Activated T-helper 1 cell treated with anti-CD3 and anti-CD28 coated beads, Interleukin-12 subunit alpha, Interleukin-12 subunit beta, Interleukin-2, Interleukin-4 antibody, amounts not matched to agents 30 ng/mL and 10 ng/mL and 1 ng/mL, durations not matched to agents 14 hours and 24 hours and 36 hours (primary cell): Measurements from ENCODE around the gene NR3C2. TPM values are rescaled to one million over a fixed set of nuclear protein-coding genes. Genes with fewer than 3 reads are reported as not detected.
"Not testable (repeated sequence)": the region's sequence is repeated elsewhere in the genome, so short reads cannot be mapped to it uniquely, and the experiment has no call there.

Source experiments
- DNase-seq: peaks from one replicate; pipeline ENCODE4 v3.0.0; 2021; ENCODE audit warnings: low spot score
- H3K27ac Mint-ChIP-seq: one replicate; pipeline ENCODE4 v1.8.0; 2021; ENCODE audit warnings: mild to moderate bottlenecking, mixed read lengths
- H3K27me3 Mint-ChIP-seq: one replicate; pipeline ENCODE4 v1.8.0; 2022; ENCODE audit warnings: mild to moderate bottlenecking, moderate library complexity, mixed read lengths; ENCODE audit not compliant: insufficient read depth
- H3K36me3 Mint-ChIP-seq: one replicate; pipeline ENCODE4 v1.8.0; 2021; ENCODE audit warnings: low read depth, mixed read lengths
- H3K4me1 Mint-ChIP-seq: one replicate; pipeline ENCODE4 v1.8.0; 2021; ENCODE audit warnings: low read depth, mixed read lengths
- H3K4me3 Mint-ChIP-seq: one replicate; pipeline ENCODE4 v1.8.0; 2021; ENCODE audit warnings: mild to moderate bottlenecking, moderate library complexity, mixed read lengths
- H3K9me3 Mint-ChIP-seq: one replicate; pipeline ENCODE4 v1.8.0; 2021; ENCODE audit warnings: mixed read lengths
- intact Hi-C: fragments of 100-400 bp; cut with micrococcal nuclease; formaldehyde crosslinking; loops from one replicate; pipeline ENCODE4 v1.15.1; 2024
- total RNA-seq: library from RNA; stranded (reverse); gene quantifications from 2 replicates; pipeline ENCODE4 v1.2.3, GENCODE V29; 2022

Gene NR3C2
- total RNA-seq, 1 donor from 2014 or later, result 0.29 TPM

DNA sequence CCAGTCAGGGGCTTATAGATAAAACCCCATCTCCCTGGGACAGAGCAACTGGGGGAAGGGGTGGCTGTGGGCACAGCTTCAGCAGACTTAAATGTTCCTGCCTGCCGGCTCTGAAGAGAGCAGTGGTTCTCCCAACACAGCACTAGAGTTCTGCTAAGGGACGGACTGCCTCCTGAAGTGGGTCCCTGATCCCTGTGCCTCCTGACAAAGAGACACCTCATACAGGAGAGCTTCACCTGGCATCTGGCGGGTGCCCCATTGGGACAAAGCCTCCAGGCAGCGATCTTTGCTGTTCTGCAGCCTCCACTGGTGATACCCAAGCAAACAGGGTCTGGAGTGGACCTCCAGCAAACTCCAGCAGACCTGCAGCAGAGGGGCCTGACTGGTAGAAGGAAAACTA is 359.1 kb downstream of the NR3C2 start:
- not testable (repeated sequence) for H3K27me3 Mint-ChIP-seq, DNase-seq

DNA sequence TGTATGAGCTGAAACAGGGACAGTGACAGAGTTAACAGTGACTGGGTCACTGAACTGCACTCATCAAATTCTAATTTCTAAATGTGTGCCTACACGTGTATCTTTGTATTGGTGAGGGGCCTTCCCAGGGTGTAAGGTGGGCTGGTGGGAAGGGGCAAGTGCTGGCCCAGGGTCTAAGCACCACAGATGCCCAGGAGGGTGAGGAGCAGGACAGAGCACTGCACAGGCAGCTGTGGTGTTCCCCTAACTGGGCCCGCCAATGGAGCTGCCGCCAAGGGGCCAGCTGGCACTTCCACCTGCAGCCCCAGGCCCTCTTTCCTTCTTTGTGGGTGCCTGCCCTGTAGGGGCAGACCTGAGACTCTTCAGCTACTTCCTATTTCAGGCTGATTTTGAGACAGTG is 360.5 kb downstream of the NR3C2 start:
- intact Hi-C loops, result no loop called here
- H3K27ac Mint-ChIP-seq, result no peak overlapping the region
- H3K27me3 Mint-ChIP-seq, result peaks cover 4% of the 10 kb centered on the region
- peaks cover 10% of the 10 kb centered on the region for H3K9me3 Mint-ChIP-seq
- H3K4me1 Mint-ChIP-seq, result no peaks in the 10 kb centered on the region
- no peak overlapping the region for H3K4me3 Mint-ChIP-seq
- DNase-seq, result no peak
- H3K36me3 Mint-ChIP-seq, result no peaks in the 10 kb centered on the region

More for the DNA sequence above, 359.1 kb downstream of the NR3C2 start:
- intact Hi-C loops, H3K36me3 Mint-ChIP-seq, H3K4me1 Mint-ChIP-seq, H3K4me3 Mint-ChIP-seq, H3K27ac Mint-ChIP-seq, H3K9me3 Mint-ChIP-seq: not testable (repeated sequence)

DNA sequence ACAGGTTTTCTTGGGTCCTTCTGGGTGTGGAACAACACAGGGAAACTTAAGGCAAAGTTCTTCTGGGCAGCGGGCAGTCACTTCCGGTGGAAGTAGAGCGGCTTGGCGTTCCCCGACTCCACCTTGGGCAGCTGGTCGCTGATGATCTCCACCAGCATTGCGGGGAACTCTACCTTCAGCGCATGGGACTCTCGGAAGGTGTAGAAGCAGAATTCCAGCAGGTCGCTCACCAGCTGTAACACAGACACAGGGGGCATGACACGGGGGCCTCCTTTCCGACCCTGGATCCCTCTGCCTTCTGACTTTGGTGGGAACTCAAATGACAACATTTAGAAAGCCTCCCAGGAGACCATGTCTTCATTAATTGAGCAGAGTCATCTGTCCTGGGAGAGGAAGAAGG is 360.9 kb downstream of the NR3C2 start:
- H3K36me3 Mint-ChIP-seq, result peaks cover 3% of the 10 kb centered on the region
- peaks cover 4% of the 10 kb centered on the region for H3K27me3 Mint-ChIP-seq
- no peak overlapping the region for H3K27ac Mint-ChIP-seq
- H3K4me3 Mint-ChIP-seq, result no peak overlapping the region
- intact Hi-C loops, result no loop called here
- H3K4me1 Mint-ChIP-seq, result no peaks in the 10 kb centered on the region
- peaks cover 14% of the 10 kb centered on the region for H3K9me3 Mint-ChIP-seq
- DNase-seq, result no peak

DNA sequence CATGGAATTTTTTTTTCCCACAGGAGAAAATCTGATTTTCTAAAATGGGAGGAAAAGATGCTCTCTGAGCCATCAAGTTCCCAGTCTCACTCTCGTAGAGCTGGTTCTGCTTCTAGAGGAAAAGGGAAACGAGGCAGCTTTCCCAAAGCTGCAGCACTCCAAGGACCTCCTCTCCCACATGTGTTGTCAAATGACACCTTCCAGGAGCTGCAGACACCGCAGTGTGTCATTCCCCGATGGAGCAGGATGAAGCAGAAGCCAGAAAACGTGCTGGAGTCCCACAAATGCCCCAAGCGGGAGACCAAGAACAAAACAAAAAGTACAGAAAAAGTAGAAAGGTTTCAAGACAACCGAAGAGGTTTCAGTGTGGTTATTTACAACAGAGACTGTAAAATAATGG is 362.3 kb downstream of the NR3C2 start:
- DNase-seq, result no peak
- peaks cover 18% of the 10 kb centered on the region for H3K9me3 Mint-ChIP-seq
- peaks cover 10% of the 10 kb centered on the region for H3K36me3 Mint-ChIP-seq
- H3K27ac Mint-ChIP-seq, result no peak overlapping the region
- intact Hi-C loops, result no loop called here
- H3K4me1 Mint-ChIP-seq, result no peaks in the 10 kb centered on the region
- H3K4me3 Mint-ChIP-seq, result no peak overlapping the region
- peaks cover under 1% of the 10 kb centered on the region for H3K27me3 Mint-ChIP-seq

DNA sequence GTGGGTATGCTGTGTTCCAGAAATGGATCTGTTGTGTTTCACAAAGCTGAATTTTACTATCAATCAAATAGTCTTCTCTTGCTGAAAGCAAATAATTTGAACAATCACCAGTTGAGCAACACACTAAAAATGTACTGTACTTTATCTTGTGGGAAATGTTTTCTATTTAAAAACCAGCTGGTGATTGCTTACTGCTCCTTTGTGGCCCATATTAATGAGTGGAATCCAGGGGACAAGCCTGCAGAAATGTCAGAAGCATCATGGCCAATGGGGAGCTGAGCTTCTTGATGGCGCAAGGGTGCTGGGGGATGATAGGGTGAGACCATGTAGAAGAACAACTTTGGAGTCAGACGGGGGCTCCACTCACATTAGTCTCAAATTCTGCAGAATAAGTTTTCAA is 364.2 kb downstream of the NR3C2 start:
- no peaks in the 10 kb centered on the region for H3K4me1 Mint-ChIP-seq
- no peak for DNase-seq
- no peaks in the 10 kb centered on the region for H3K27me3 Mint-ChIP-seq
- H3K36me3 Mint-ChIP-seq, result peaks cover 19% of the 10 kb centered on the region
- no peak overlapping the region for H3K27ac Mint-ChIP-seq
- H3K9me3 Mint-ChIP-seq, result peaks cover 28% of the 10 kb centered on the region
- intact Hi-C loops, result no loop called here
- H3K4me3 Mint-ChIP-seq, result no peak overlapping the region

- intact Hi-C loops, result no loop called here
- Mint-ChIP-seq H3K4me3 (no peak overlapping the region), H3K9me3 (peaks cover 28% of the 10 kb centered on the region), H3K36me3 (peaks cover 19% of the 10 kb centered on the region), H3K4me1 (no peaks in the 10 kb centered on the region), H3K27ac (no peak overlapping the region), H3K27me3 (no peaks in the 10 kb centered on the region)
- no peak for DNase-seq
Measured at GRCh38 chr4:148077581-148077980, 364.6 kb downstream of the NR3C2 start.

- Mint-ChIP-seq H3K9me3 (peaks cover 28% of the 10 kb centered on the region), H3K4me1 (no peaks in the 10 kb centered on the region), H3K36me3 (peaks cover 19% of the 10 kb centered on the region), H3K4me3 (no peak overlapping the region), H3K27ac (no peak overlapping the region), H3K27me3 (no peaks in the 10 kb centered on the region)
- intact Hi-C loops, result no loop called here
- DNase-seq, result no peak
Measured at GRCh38 chr4:148076964-148077363, 365.2 kb downstream of the NR3C2 start.

GRCh38 chr4:148075438-148075837 is 366.8 kb downstream of the NR3C2 start:
- Mint-ChIP-seq H3K9me3 (peaks cover 28% of the 10 kb centered on the region), H3K36me3 (peaks cover 19% of the 10 kb centered on the region), H3K4me1 (no peaks in the 10 kb centered on the region), H3K27ac (no peak overlapping the region), H3K4me3 (no peak overlapping the region), H3K27me3 (no peaks in the 10 kb centered on the region)
- intact Hi-C loops, result no loop called here
- no peak for DNase-seq

- H3K4me3 Mint-ChIP-seq, result no peak overlapping the region
- H3K4me1 Mint-ChIP-seq, result no peaks in the 10 kb centered on the region
- intact Hi-C loops, result no loop called here
- H3K9me3 Mint-ChIP-seq, result peaks cover 28% of the 10 kb centered on the region
- peaks cover 19% of the 10 kb centered on the region for H3K36me3 Mint-ChIP-seq
- H3K27me3 Mint-ChIP-seq, result no peaks in the 10 kb centered on the region
- no peak overlapping the region for H3K27ac Mint-ChIP-seq
- DNase-seq, result no peak
Measured at GRCh38 chr4:148074462-148074861, 367.8 kb downstream of the NR3C2 start.

GRCh38 chr4:148073349-148073748 is 368.9 kb downstream of the NR3C2 start:
- no peak for DNase-seq
- peaks cover 19% of the 10 kb centered on the region for H3K36me3 Mint-ChIP-seq
- H3K4me1 Mint-ChIP-seq, result no peaks in the 10 kb centered on the region
- intact Hi-C loops, result no loop called here
- no peak overlapping the region for H3K27ac Mint-ChIP-seq
- H3K9me3 Mint-ChIP-seq, result peaks cover 28% of the 10 kb centered on the region
- H3K27me3 Mint-ChIP-seq, result no peaks in the 10 kb centered on the region
- no peak overlapping the region for H3K4me3 Mint-ChIP-seq

DNA sequence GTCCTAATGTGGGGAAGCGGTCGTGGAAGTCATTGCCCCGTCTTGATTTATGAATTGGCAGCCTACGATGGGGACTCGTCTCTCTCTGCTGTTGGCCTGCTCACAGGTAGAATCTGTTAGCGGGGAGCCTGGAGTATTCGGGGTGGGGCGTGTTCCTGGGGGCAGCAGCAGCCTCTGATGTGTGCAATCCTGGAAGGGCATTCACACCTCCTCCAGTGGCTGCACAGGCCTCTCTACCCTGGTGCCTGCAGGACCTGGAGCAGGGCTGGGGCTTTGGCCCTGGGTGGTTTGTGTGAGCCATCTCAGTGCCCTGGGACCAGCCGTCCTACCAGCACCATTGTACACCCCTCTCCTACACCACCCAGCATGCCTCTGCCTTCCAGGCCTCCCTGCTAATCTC is 369.4 kb downstream of the NR3C2 start:
- Mint-ChIP-seq H3K27me3 (no peaks in the 10 kb centered on the region), H3K27ac (no peak overlapping the region), H3K4me3 (no peak overlapping the region), H3K9me3 (peaks cover 28% of the 10 kb centered on the region), H3K36me3 (peaks cover 19% of the 10 kb centered on the region), H3K4me1 (no peaks in the 10 kb centered on the region)
- DNase-seq, result no peak
- intact Hi-C loops, result no loop called here

DNA sequence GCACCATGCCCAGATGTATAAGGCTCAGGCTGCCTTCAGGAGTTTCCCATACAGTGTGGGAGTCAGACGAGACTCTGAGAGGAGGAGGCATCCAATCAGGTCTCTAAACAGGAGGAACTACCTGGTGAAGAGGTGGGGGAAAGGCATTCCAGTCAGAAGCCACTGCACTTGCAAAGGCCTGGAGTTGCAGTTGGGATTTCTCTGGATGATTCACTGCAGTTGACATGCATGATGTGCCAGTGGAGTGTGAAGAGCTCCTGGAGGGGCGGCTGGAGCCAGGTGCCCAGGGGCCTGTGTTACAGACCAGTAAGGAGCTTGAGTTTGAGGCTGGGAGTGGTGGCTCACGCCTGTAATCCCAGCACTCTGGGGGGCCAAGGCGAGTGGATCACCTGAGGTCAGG is 371.2 kb downstream of the NR3C2 start:
- DNase-seq, result no peak
- no peak overlapping the region for H3K27ac Mint-ChIP-seq

GRCh38 chr4:148069895-148070178 is 372.4 kb downstream of the NR3C2 start:
- H3K27ac Mint-ChIP-seq, result no peak overlapping the region
- H3K36me3 Mint-ChIP-seq, result peaks cover 10% of the 10 kb centered on the region
- H3K4me1 Mint-ChIP-seq, result no peaks in the 10 kb centered on the region
- no peak for DNase-seq
- intact Hi-C loops, result no loop called here
- H3K27me3 Mint-ChIP-seq, result no peaks in the 10 kb centered on the region
- peaks cover 10% of the 10 kb centered on the region for H3K9me3 Mint-ChIP-seq
- no peak overlapping the region for H3K4me3 Mint-ChIP-seq

More for the DNA sequence above, 371.2 kb downstream of the NR3C2 start:
- Mint-ChIP-seq H3K4me3 (no peak overlapping the region), H3K36me3 (peaks cover 13% of the 10 kb centered on the region), H3K9me3 (peaks cover 21% of the 10 kb centered on the region), H3K27me3 (no peaks in the 10 kb centered on the region), H3K4me1 (no peaks in the 10 kb centered on the region)
- intact Hi-C loops, result no loop called here

DNA sequence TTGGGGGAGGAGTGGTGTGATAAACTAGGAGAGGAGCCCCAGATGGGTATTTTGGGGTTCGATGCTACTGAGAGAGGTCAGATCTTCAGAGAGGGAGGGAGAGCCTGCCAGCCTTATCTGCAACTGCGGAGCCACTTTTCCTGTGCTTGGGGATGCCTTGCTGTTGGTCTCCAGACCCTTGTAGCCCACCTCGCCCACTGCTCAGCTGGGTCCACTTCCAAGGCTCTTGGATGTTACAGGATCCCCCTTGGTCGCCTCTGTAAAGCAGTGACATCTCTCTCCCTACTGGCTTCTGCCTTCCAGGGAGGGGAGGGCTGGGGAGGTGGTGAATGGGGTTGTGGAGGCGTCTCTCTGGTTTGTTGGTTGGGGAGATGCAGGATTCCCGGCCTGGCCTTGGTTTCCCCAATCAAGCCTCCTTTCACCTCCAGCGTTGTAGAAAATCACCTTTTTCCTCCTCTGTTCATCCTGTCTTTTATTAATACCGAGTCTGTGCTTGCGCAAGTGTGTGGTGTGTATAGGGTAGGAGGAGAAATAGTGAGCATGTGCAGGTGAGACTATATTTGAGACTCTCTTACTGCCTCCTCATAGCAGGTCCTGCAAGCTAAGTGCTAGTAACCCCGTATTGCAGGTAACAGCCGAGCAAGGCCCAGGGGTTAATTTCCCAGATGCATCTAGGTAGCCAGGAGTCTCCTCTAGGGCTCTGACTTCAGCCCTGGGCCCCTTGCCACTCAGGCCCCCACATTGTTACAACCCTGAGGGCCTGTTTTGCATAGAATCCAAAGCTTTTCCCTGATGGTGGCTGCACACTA is 372.9 kb downstream of the NR3C2 start:
- H3K27ac Mint-ChIP-seq, result no peak overlapping the region
- H3K27me3 Mint-ChIP-seq, result no peaks in the 10 kb centered on the region
- H3K4me3 Mint-ChIP-seq, result no peak overlapping the region
- peaks cover 6% of the 10 kb centered on the region for H3K9me3 Mint-ChIP-seq
- no peak for DNase-seq
- intact Hi-C loops, result no loop called here
- no peaks in the 10 kb centered on the region for H3K4me1 Mint-ChIP-seq
- peaks cover 8% of the 10 kb centered on the region for H3K36me3 Mint-ChIP-seq
